HT-29 (cell line): ENCODE data around the gene ZDHHC11B. TPM values are rescaled to one million over a fixed set of nuclear protein-coding genes. Genes with fewer than 3 reads are reported as not detected.
"Not testable (repeated sequence)": the region's sequence is repeated elsewhere in the genome, so short reads cannot be mapped to it uniquely, and the experiment has no call there.

Source experiments
- DNase-seq: peaks from one replicate; pipeline ENCODE4 v3.0.0-alpha.2; 2015; ENCODE audit warnings: low spot score
- total RNA-seq: library from RNA; depleted of rRNA; stranded (reverse); fragments of >200 nt; shearing (Covaris generic); gene quantifications from 2 replicates; pipeline ENCODE4 v1.2.3, GENCODE V29; 2014

ZDHHC11B gene
- total RNA-seq, 1 experiment from 2014 or later = 5.2 TPM

- not testable (repeated sequence) for DNase-seq
These were observed 30.9 kb downstream of the ZDHHC11B start for GRCh38 chr5:753567-754142.

GRCh38 chr5:752532-753115 is 31.9 kb downstream of the ZDHHC11B start:
- not testable (repeated sequence) for DNase-seq

- DNase-seq = not testable (repeated sequence)
These were observed 32.5 kb downstream of the ZDHHC11B start for GRCh38 chr5:751992-752391.

GRCh38 chr5:751496-751895 is 33.0 kb downstream of the ZDHHC11B start:
- no peak for DNase-seq

GRCh38 chr5:750226-750625 is 34.3 kb downstream of the ZDHHC11B start:
- not testable (repeated sequence) for DNase-seq

GRCh38 chr5:749101-749670 is 35.3 kb downstream of the ZDHHC11B start:
- DNase-seq = no peak

GRCh38 chr5:748011-748980 is 36.2 kb downstream of the ZDHHC11B start:
- not testable (repeated sequence) for DNase-seq

GRCh38 chr5:747303-747844 is 37.2 kb downstream of the ZDHHC11B start:
- DNase-seq = not testable (repeated sequence)

GRCh38 chr5:746258-746761 is 38.2 kb downstream of the ZDHHC11B start:
- DNase-seq = no peak

GRCh38 chr5:745272-746142 is 39.0 kb downstream of the ZDHHC11B start:
- not testable (repeated sequence) for DNase-seq

- not testable (repeated sequence) for DNase-seq
These were observed 40.7 kb downstream of the ZDHHC11B start for GRCh38 chr5:743696-744404.

- not testable (repeated sequence) for DNase-seq
These were observed 42.3 kb downstream of the ZDHHC11B start for GRCh38 chr5:742276-742675.

GRCh38 chr5:734145-734544 is 50.4 kb downstream of the ZDHHC11B start:
- peak; percentile 20 for DNase-seq

GRCh38 chr5:732754-733454 is 51.6 kb downstream of the ZDHHC11B start:
- not testable (repeated sequence) for DNase-seq

- DNase-seq = not testable (repeated sequence)
These were observed 55.3 kb downstream of the ZDHHC11B start for GRCh38 chr5:729225-729624.

GRCh38 chr5:727087-727486 is 57.4 kb downstream of the ZDHHC11B start:
- peak; percentile 15 for DNase-seq

GRCh38 chr5:723865-724264 is 60.7 kb downstream of the ZDHHC11B start:
- DNase-seq = not testable (repeated sequence)

- DNase-seq = not testable (repeated sequence)
These were observed 61.2 kb downstream of the ZDHHC11B start for GRCh38 chr5:723309-723708.

GRCh38 chr5:719379-719778 is 65.2 kb downstream of the ZDHHC11B start:
- DNase-seq = not testable (repeated sequence)
